NB4 (cell line): ENCODE data around the gene USP24.

Source experiments
- CTCF ChIP-seq: IDR thresholded peaks from one replicate; pipeline ENCODE4 v1.5.1; 2012; ENCODE audit warnings: low read depth, low read length
- POLR2A ChIP-seq: IDR thresholded peaks from 2 replicates; pipeline ENCODE4 v1.6.1; 2011; ENCODE audit warnings: mild to moderate bottlenecking; ENCODE audit not compliant: insufficient read length; ENCODE audit errors: extremely low read depth
- TF ChIP-seq, protein P1 (sequence below): IDR thresholded peaks from 2 replicates; pipeline ENCODE4 v1.6.1; 2011; ENCODE audit warnings: low read depth, low read length

DNA sequence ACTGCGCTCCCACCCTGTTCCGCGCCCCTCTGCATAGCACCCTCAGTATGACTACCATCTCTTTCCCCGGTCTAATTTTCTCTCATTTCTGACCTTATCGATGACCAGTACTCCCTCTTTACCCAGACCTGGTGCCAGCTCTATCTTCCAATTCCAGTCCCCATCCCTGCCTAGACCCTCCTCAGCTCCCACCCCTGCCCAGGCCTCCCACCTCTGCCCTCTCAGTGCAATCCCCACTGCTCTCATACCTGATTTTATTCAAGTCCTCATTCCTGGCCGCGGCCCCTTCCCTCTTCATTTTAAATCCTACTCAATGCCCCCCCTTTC, 1.3 kb downstream of the USP24 start:
- TF ChIP-seq POLR2A (no peak), CTCF (no peak)
- TF ChIP-seq, protein P1, sequence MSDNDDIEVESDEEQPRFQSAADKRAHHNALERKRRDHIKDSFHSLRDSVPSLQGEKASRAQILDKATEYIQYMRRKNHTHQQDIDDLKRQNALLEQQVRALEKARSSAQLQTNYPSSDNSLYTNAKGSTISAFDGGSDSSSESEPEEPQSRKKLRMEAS: no peak
